Endothelial cell of umbilical vein (primary cell): ENCODE data around the gene IP6K3. TPM values are rescaled to one million over a fixed set of nuclear protein-coding genes. Genes with fewer than 3 reads are reported as not detected.

Experiments used
- BruUV-seq: library from RNA; stranded (reverse); fragments of 400-500 nt; replicated peaks from 2 replicates; lab custom pipeline; 2021; lab: Mats Ljungman, UMichigan
- CTCF ChIA-PET: fragments of 300-600, 350-600 bp; sonication (Branson Sonifier 250); formaldehyde crosslinking; loops from one replicate; lab custom pipeline; 2021; ENCODE audit warnings: antibody characterized with exemption, inconsistent platforms; lab: Charles Lee
- POLR2A ChIA-PET: fragments of 300-600, 350-600 bp; sonication (Branson Sonifier 250); formaldehyde crosslinking; loops from one replicate; lab custom pipeline; 2021; ENCODE audit warnings: antibody characterized with exemption, inconsistent platforms; lab: Charles Lee
- DNase-seq: peaks from one replicate; pipeline ENCODE4 v3.0.0-alpha.2; 2011; ENCODE audit warnings: low read depth, low spot score
- FAIRE-seq: peaks from 2 replicates; lab custom pipeline; 2011; peaks lifted over from hg19 to GRCh38; lab: Jason Lieb, UNC
- H2AFZ ChIP-seq: 2 replicates; pipeline ENCODE4 v1.6.0; 2012; ENCODE audit warnings: low read depth, low read length, control low read depth, inconsistent platforms
- H3K27ac ChIP-seq: 2 replicates; pipeline ENCODE4 v1.5.1; 2011; ENCODE audit warnings: low read depth, mild to moderate bottlenecking, control low read depth, low read length, moderate library complexity; ENCODE audit not compliant: insufficient read depth
- H3K27me3 ChIP-seq, 2 experiments: 2 replicates each; pipeline versions ENCODE4 v1.6.0 to v1.6.1; 2011; ENCODE audit warnings: low read length in 2 of 2, mixed read lengths in 1 of 2; ENCODE audit not compliant: control insufficient read depth in 2 of 2, insufficient read depth in 2 of 2
- H3K36me3 ChIP-seq, 2 experiments: 2 replicates in 1 of 2; 3 replicates in 1 of 2; pipeline ENCODE4 v1.5.1; 2011; ENCODE audit warnings: low read length in 2 of 2, mild to moderate bottlenecking in 1 of 2, moderate library complexity in 1 of 2; ENCODE audit not compliant: control insufficient read depth in 2 of 2, insufficient read depth in 2 of 2; ENCODE audit errors: extremely low read depth in 1 of 2
- H3K4me1 ChIP-seq: 3 replicates; pipeline ENCODE4 v1.5.1; 2011; ENCODE audit warnings: mild to moderate bottlenecking, low read length; ENCODE audit not compliant: control insufficient read depth, insufficient read depth; ENCODE audit errors: extremely low read depth
- H3K4me2 ChIP-seq: 2 replicates; pipeline ENCODE4 v1.6.1; 2011; ENCODE audit warnings: low read length, control low read depth, mixed read lengths; ENCODE audit not compliant: insufficient read depth
- H3K4me3 ChIP-seq, 3 experiments: fragments of 200-600 bp in 1 of 3; sonication (generic), shearing (Covaris generic) in 1 of 3; replicated peaks in 1 of 3; 2 replicates each; pipeline ENCODE4 v1.5.1; 2011 to 2016; ENCODE audit warnings: control low read depth in 3 of 3, low read length in 3 of 3, mild to moderate bottlenecking in 2 of 3, inconsistent platforms in 1 of 3, low read depth in 1 of 3, moderate library complexity in 1 of 3; ENCODE audit not compliant: insufficient read depth in 1 of 3
- H3K79me2 ChIP-seq: 2 replicates; pipeline ENCODE4 v1.6.0; 2012; ENCODE audit warnings: low read length, inconsistent platforms; ENCODE audit not compliant: control insufficient read depth, insufficient read depth
- H3K9ac ChIP-seq: replicated peaks from 2 replicates; pipeline ENCODE3; 2011; ENCODE audit warnings: low read length, control low read depth; ENCODE audit not compliant: insufficient read depth; ENCODE audit errors: extremely low read depth
- H3K9me1 ChIP-seq: replicated peaks from 3 replicates; pipeline ENCODE4 v1.6.0; 2011; ENCODE audit warnings: mild to moderate bottlenecking, low read length; ENCODE audit not compliant: control insufficient read depth, insufficient read depth; ENCODE audit errors: extremely low read depth
- H3K9me3 ChIP-seq: replicated peaks from 2 replicates; pipeline ENCODE4 v1.5.1; 2012; ENCODE audit warnings: low read length, inconsistent platforms; ENCODE audit not compliant: control insufficient read depth, insufficient read depth
- H4K20me1 ChIP-seq: replicated peaks from 2 replicates; pipeline ENCODE3; 2011; ENCODE audit warnings: mild to moderate bottlenecking, low read length; ENCODE audit not compliant: control insufficient read depth, insufficient read depth; ENCODE audit errors: extremely low read depth
- CTCF ChIP-seq, 2 donors: IDR thresholded peaks; 1 replicate in 1 of 2; 2 replicates in 1 of 2; pipeline ENCODE4 v1.5.1; 2011; ENCODE audit warnings: low read length in 2 of 2, mild to moderate bottlenecking in 2 of 2, moderate library complexity in 2 of 2, control low read depth in 1 of 2, inconsistent platforms in 1 of 2, low read depth in 1 of 2; ENCODE audit not compliant: insufficient read depth in 1 of 2; ENCODE audit errors: extremely low read depth in 1 of 2
- EZH2 ChIP-seq: IDR thresholded peaks from 2 replicates; pipeline ENCODE4 v1.6.1; 2012; ENCODE audit warnings: borderline replicate concordance, low read depth, mild to moderate bottlenecking, moderate library complexity, low read length, inconsistent platforms; ENCODE audit not compliant: severe bottlenecking
- FOS ChIP-seq: IDR thresholded peaks from 2 replicates; pipeline ENCODE4 v1.6.1; 2011; ENCODE audit warnings: mild to moderate bottlenecking, low read length, moderate library complexity, borderline replicate concordance; ENCODE audit not compliant: insufficient read depth
- GATA2 ChIP-seq: IDR thresholded peaks from 2 replicates; pipeline ENCODE4 v1.7.0; 2011; ENCODE audit warnings: low read depth, mild to moderate bottlenecking, moderate library complexity, mixed read lengths, low read length; ENCODE audit not compliant: insufficient read length, insufficient read depth
- JUN ChIP-seq: IDR thresholded peaks from 2 replicates; pipeline ENCODE4 v1.6.1; 2011; ENCODE audit warnings: borderline replicate concordance, low read depth; ENCODE audit not compliant: insufficient read length, insufficient read depth
- MAX ChIP-seq: IDR thresholded peaks from 2 replicates; pipeline ENCODE4 v1.6.1; 2011; ENCODE audit not compliant: insufficient read depth, insufficient read length
- MYC ChIP-seq: IDR thresholded peaks from one replicate; pipeline ENCODE4 v1.6.1; 2011; ENCODE audit warnings: mild to moderate bottlenecking, low read depth, low read length
- POLR2A ChIP-seq: IDR thresholded peaks from 2 replicates; pipeline ENCODE4 v1.6.1; 2012; ENCODE audit warnings: low read depth, mild to moderate bottlenecking, control low read depth, low read length
- POLR2AphosphoS5 ChIP-seq: IDR thresholded peaks from 2 replicates; pipeline ENCODE4 v1.6.1; 2012; ENCODE audit warnings: low read depth, mild to moderate bottlenecking, control low read depth, low read length, moderate library complexity; ENCODE audit not compliant: insufficient read depth
- dilution Hi-C: fragments of 300-500 bp; cut with MboI; formaldehyde crosslinking; loops from one replicate; pipeline ENCODE4 v1.15.0; 2019; ENCODE audit warnings: low sequenced_read_pairs; ENCODE audit not compliant: extremely low pct_ligation_motif_present
- intact Hi-C: fragments of 100-400 bp; cut with micrococcal nuclease; formaldehyde crosslinking; loops from one replicate; pipeline ENCODE4 v1.10.0; 2022
- polyA plus RNA-seq, 4 experiments: library from polyadenylated mRNA; depleted of rRNA in 3 of 4; stranded (reverse) in 3 of 4; unstranded in 1 of 4; fragments of >200 nt; gene quantifications; 2 replicates each; pipeline versions ENCODE4 v1.2.1 to v1.2.3, GENCODE V29; 2011 to 2012; ENCODE audit warnings: missing spikeins in 1 of 4
- total RNA-seq: library from RNA; stranded (reverse); gene quantifications from 2 replicates; pipeline ENCODE4 v1.2.3, GENCODE V29; 2021

Gene IP6K3
- total and polyA plus RNA-seq, 2 donors (not counting 3 experiments of a cell fraction or from before 2014, with no cell fraction given): not detected

GRCh38 chr6:33757906-33758305, 11.2 kb upstream of the IP6K3 start:
- no TSS peak for BruUV-seq
- Histone ChIP-seq H3K4me3 (no peak overlapping the region), H2AFZ (no peak overlapping the region), H3K79me2 (no peaks in the 10 kb centered on the region), H3K27ac (no peak overlapping the region), H3K9me3 (no peaks in the 10 kb centered on the region), H3K4me1 (no peaks in the 10 kb centered on the region), H3K9ac (no peak overlapping the region), H3K27me3 (no peaks in the 10 kb centered on the region), H3K9me1 (no peaks in the 10 kb centered on the region), H4K20me1 (no peaks in the 10 kb centered on the region), H3K4me2 (no peak overlapping the region), H3K36me3 (no peaks in the 10 kb centered on the region)
- DNase-seq (no peak), FAIRE-seq (no peak)
- POLR2A ChIA-PET: no interaction called here
- intact Hi-C loops (no loop called here), dilution Hi-C loops (no loop called here)
- TF ChIP-seq FOS (no peak), GATA2 (no peak), POLR2A (no peak), EZH2 (no peak), JUN (no peak), MYC (no peak), CTCF (IDR thresholded peaks at IDR 0.05; ENCODE audit: extremely low read depth in 1 of 2, insufficient read depth in 1 of 2, low read depth in 1 of 2, low read length in 2 of 2) (no peak), MAX (no peak), POLR2AphosphoS5 (no peak)
- CTCF ChIA-PET: interaction anchor here (1.5 to 1.9 kb wide), 2 partner anchors 270 to 297 kb away, joined by 3 to 4 read pairs; no protein-coding TSS in a partner anchor
